SK-N-SH (cell line): ENCODE data around the gene CLIC1. TPM values are rescaled to one million over a fixed set of nuclear protein-coding genes. Genes with fewer than 3 reads are reported as not detected.

Experiments used
- CTCF ChIA-PET: fragments of 300-600, 350-600 bp; formaldehyde crosslinking; extraction: SDS; loops from one replicate; lab custom pipeline; 2021; lab: Yijun Ruan, JAX
- POLR2A ChIA-PET: fragments of 350-600 bp; sonication (Branson Sonifier 250); formaldehyde crosslinking; extraction: SDS; loops from one replicate; lab custom pipeline; 2020; ENCODE audit warnings: antibody characterized with exemption, inconsistent platforms; lab: Yijun Ruan, JAX
- DNase-seq: peaks from one replicate; pipeline ENCODE4 v3.0.0; 2012
- H2AFZ ChIP-seq: fragments of 200-600 bp; sonication (generic); 2 replicates; pipeline ENCODE4 v1.8.1; 2016; ENCODE audit warnings: antibody characterized with exemption, mild to moderate bottlenecking, low read depth
- H3F3A ChIP-seq: fragments of 200-600 bp; sonication (generic); replicated peaks from 2 replicates; pipeline ENCODE3; 2016; ENCODE audit warnings: antibody characterized with exemption, mild to moderate bottlenecking; ENCODE audit not compliant: insufficient read depth
- H3K27ac ChIP-seq, 2 experiments: fragments of 200-500 bp in 1 of 2; fragments of 200-600 bp in 1 of 2; sonication (Bioruptor generic) in 1 of 2; sonication (generic), shearing (Covaris generic) in 1 of 2; 2 replicates each; pipeline versions ENCODE4 v1.5.1 to v1.6.1; 2014 to 2016; ENCODE audit warnings: low read depth in 2 of 2, inconsistent platforms in 1 of 2, low read length in 1 of 2, mild to moderate bottlenecking in 1 of 2, mixed read lengths in 1 of 2
- H3K27me3 ChIP-seq: fragments of 200-600 bp; sonication (generic), shearing (Covaris generic); 2 replicates; pipeline ENCODE4 v1.6.1; 2016; ENCODE audit warnings: mixed run types; ENCODE audit not compliant: insufficient read depth
- H3K36me3 ChIP-seq, 2 experiments: fragments of 200-500 bp in 1 of 2; fragments of 200-600 bp in 1 of 2; sonication (Bioruptor generic) in 1 of 2; sonication (generic) in 1 of 2; replicated peaks in 1 of 2; 2 replicates each; pipeline versions ENCODE3 to v1.5.1; 2014 to 2016; ENCODE audit warnings: low read length in 1 of 2, mild to moderate bottlenecking in 1 of 2; ENCODE audit not compliant: insufficient read depth in 2 of 2, control insufficient read depth in 1 of 2
- H3K4me1 ChIP-seq, 2 experiments: fragments of 200-500 bp in 1 of 2; fragments of 200-600 bp in 1 of 2; sonication (Bioruptor generic) in 1 of 2; sonication (generic), shearing (Covaris generic) in 1 of 2; 2 replicates each; pipeline versions ENCODE4 v1.5.1 to v1.6.1; 2014 to 2016; ENCODE audit warnings: low read depth in 1 of 2, low read length in 1 of 2, mixed run types in 1 of 2; ENCODE audit not compliant: insufficient read depth in 2 of 2, control insufficient read depth in 1 of 2
- H3K4me2 ChIP-seq: fragments of 200-600 bp; sonication (generic), shearing (Covaris generic); 2 replicates; pipeline ENCODE4 v1.6.1; 2017; ENCODE audit warnings: mixed run types
- H3K4me3 ChIP-seq, 2 experiments: fragments of 200-500 bp in 1 of 2; fragments of 200-600 bp in 1 of 2; sonication (Bioruptor generic) in 1 of 2; sonication (generic), shearing (Covaris generic) in 1 of 2; 2 replicates each; pipeline versions ENCODE4 v1.5.1 to v1.8.1; 2014 to 2016; ENCODE audit warnings: low read depth in 2 of 2, inconsistent platforms in 1 of 2, low read length in 1 of 2, mild to moderate bottlenecking in 1 of 2, mixed read lengths in 1 of 2, moderate library complexity in 1 of 2
- H3K79me2 ChIP-seq: fragments of 200-600 bp; sonication (generic); 2 replicates; pipeline ENCODE4 v1.8.1; 2017; ENCODE audit warnings: mild to moderate bottlenecking; ENCODE audit not compliant: insufficient read depth
- H3K9ac ChIP-seq: fragments of 200-600 bp; sonication (generic); 2 replicates; pipeline ENCODE4 v1.6.1; 2017; ENCODE audit warnings: mixed run types
- H3K9me2 ChIP-seq: fragments of 200-600 bp; sonication (generic); 2 replicates; pipeline ENCODE4 v1.6.1; 2017; ENCODE audit warnings: mixed run types
- H3K9me3 ChIP-seq: fragments of 200-600 bp; sonication (generic); 2 replicates; pipeline ENCODE4 v1.6.1; 2017; ENCODE audit warnings: mixed run types, mild to moderate bottlenecking, moderate library complexity
- H4K20me1 ChIP-seq: fragments of 200-600 bp; sonication (generic); 2 replicates; pipeline ENCODE4 v1.6.1; 2017; ENCODE audit warnings: mild to moderate bottlenecking, mixed run types; ENCODE audit not compliant: insufficient read depth
- CHD2 ChIP-seq: fragments of 150-350 bp; IDR thresholded peaks from 2 replicates; pipeline ENCODE4 v1.6.1; 2018; ENCODE audit warnings: low read length; ENCODE audit not compliant: partially characterized antibody
- CTCF ChIP-seq: fragments of 200-600 bp; sonication (generic); IDR thresholded peaks from 2 replicates; pipeline ENCODE4 v1.6.1; 2017; ENCODE audit warnings: antibody characterized with exemption, mild to moderate bottlenecking, moderate library complexity
- ELF1 ChIP-seq: IDR thresholded peaks from 2 replicates; pipeline ENCODE4 v1.4.0; 2012
- EP300 ChIP-seq, 2 experiments: IDR thresholded peaks; 2 replicates each; pipeline versions ENCODE4 v1.4.0 to v1.6.1; 2012; ENCODE audit warnings: borderline replicate concordance in 1 of 2, low read depth in 1 of 2, low read length in 1 of 2
- EZH2phosphoT487 ChIP-seq: fragments of 200-600 bp; sonication (generic); IDR thresholded peaks from 2 replicates; pipeline ENCODE4 v1.6.1; 2017; ENCODE audit warnings: low read depth, mixed run types, mild to moderate bottlenecking, antibody characterized with exemption, moderate library complexity, borderline replicate concordance
- FOSL2 ChIP-seq: IDR thresholded peaks from 2 replicates; pipeline ENCODE4 v1.4.0; 2012; ENCODE audit warnings: low read depth, mild to moderate bottlenecking, moderate library complexity, borderline replicate concordance
- FOXJ3 ChIP-seq: sonication (generic); formaldehyde crosslinking; IDR thresholded peaks from 2 replicates; pipeline ENCODE4 v1.5.1; 2020; ENCODE audit warnings: mild to moderate bottlenecking, missing genetic modification reagents
- MXI1 ChIP-seq: IDR thresholded peaks from 2 replicates; pipeline ENCODE4 v1.6.1; 2012; ENCODE audit warnings: mild to moderate bottlenecking, low read depth, low read length, improper control_type of control experiment
- NRF1 ChIP-seq: IDR thresholded peaks from 2 replicates; pipeline ENCODE4 v1.6.1; 2012; ENCODE audit warnings: low read depth, mild to moderate bottlenecking, low read length
- PBX3 ChIP-seq: IDR thresholded peaks from 2 replicates; pipeline ENCODE4; 2012
- POLR2AphosphoS5 ChIP-seq: IDR thresholded peaks from 2 replicates; pipeline ENCODE4 v1.6.1; 2012; ENCODE audit warnings: low read depth, low read length
- REST ChIP-seq: IDR thresholded peaks from 2 replicates; pipeline ENCODE4 v1.6.1; 2012; ENCODE audit warnings: mild to moderate bottlenecking, low read depth, low read length, moderate library complexity
- SMC3 ChIP-seq: IDR thresholded peaks from 2 replicates; pipeline ENCODE4 v1.6.1; 2012; ENCODE audit warnings: low read depth, low read length, improper control_type of control experiment
- TAF1 ChIP-seq: IDR thresholded peaks from 2 replicates; pipeline ENCODE4 v1.6.1; 2012; ENCODE audit warnings: low read depth, mild to moderate bottlenecking, low read length, moderate library complexity, borderline replicate concordance
- TCF12 ChIP-seq: IDR thresholded peaks from 2 replicates; pipeline ENCODE4 v1.4.0; 2012
- TEAD4 ChIP-seq: IDR thresholded peaks from 2 replicates; pipeline ENCODE4 v1.4.0; 2012; ENCODE audit warnings: mild to moderate bottlenecking, borderline replicate concordance; ENCODE audit not compliant: insufficient read depth
- USF2 ChIP-seq: fragments of 150-350 bp; IDR thresholded peaks from 2 replicates; pipeline ENCODE4 v1.6.1; 2017; ENCODE audit warnings: antibody characterized with exemption, low read length, low read depth, borderline replicate concordance
- YY1 ChIP-seq: IDR thresholded peaks from 2 replicates; pipeline ENCODE4 v1.4.0; 2012; ENCODE audit warnings: low read depth, mild to moderate bottlenecking
- WGBS: methylation state at CpG from one replicate; pipeline ENCODE4 v1.1.6; 2017; ENCODE audit warnings: low lambda C conversion rate; 5-methylcytosine and 5-hydroxymethylcytosine counted together
- polyA plus RNA-seq, 3 experiments: library from polyadenylated mRNA; depleted of rRNA; stranded (reverse); fragments of >200 nt; gene quantifications; 2 replicates each; pipeline ENCODE4 v1.2.3, GENCODE V29; 2012

Gene CLIC1
- polyA plus RNA-seq, 1 of the 3 experiments (the other 2 are of a cell fraction), result 520 TPM

GRCh38 chr6:31733734-31734133, 2.6 kb downstream of the CLIC1 start:
- Histone ChIP-seq H3K36me3 (peaks cover 26 to 39% of the 10 kb centered on the region in 2 experiments), H3K79me2 (peaks cover 69% of the 10 kb centered on the region), H4K20me1 (peaks cover 26% of the 10 kb centered on the region), H3K4me1 (peaks cover 25 to 38% of the 10 kb centered on the region in 2 experiments; a peak in 3 of 4 replicates), H3K27me3 (no peaks in the 10 kb centered on the region), H2AFZ (no peak overlapping the region), H3K9ac (peak overlapping the region; percentile 97; the same call in 1 of the 2 replicates), H3K4me3 (peak overlapping the region in 1 of 2 experiments; percentile 86; a peak in 1 of 4 replicates), H3F3A (peaks cover 65% of the 10 kb centered on the region), H3K9me2 (no peaks in the 10 kb centered on the region), H3K9me3 (no peaks in the 10 kb centered on the region), H3K27ac (peak overlapping the region in 1 of 2 experiments; percentile 88; a peak in 2 of 4 replicates), H3K4me2 (peak overlapping the region; percentile 99)
- ChIA-PET POLR2A (no interaction called here), CTCF (interaction anchor here (0.7 to 7.3 kb wide), 2 partner anchors 97 to 188 kb away, joined by 3 to 45 read pairs; partner anchors contain the start of gene ATP6V1G2)
- WGBS, result 94% methylated on average over 4 of the region's 4 CpGs
- no peak for DNase-seq
- no peak for TF ChIP-seq EZH2phosphoT487
- no peak for TF ChIP-seq USF2
- TF ChIP-seq TAF1, result no peak
- TF ChIP-seq, all 33 proteins: peak for 0

GRCh38 chr6:31732029-31732428, 4.3 kb downstream of the CLIC1 start:
- 94% methylated on average over 3 of the region's 3 CpGs for WGBS
- ChIA-PET CTCF (interaction anchor here (1.3 to 7.3 kb wide), 3 partner anchors 8 to 99 kb away, joined by 3 to 45 read pairs (median 39); partner anchors contain the start of gene MSH5), POLR2A (no interaction called here)
- Histone ChIP-seq H3K4me2 (peak overlapping the region; percentile 21; the same call in 1 of the 2 replicates), H3K4me3 (no peak overlapping the region), H2AFZ (no peak overlapping the region), H4K20me1 (peaks cover 27% of the 10 kb centered on the region), H3F3A (peaks cover 51% of the 10 kb centered on the region), H3K27me3 (no peaks in the 10 kb centered on the region), H3K79me2 (peaks cover 71% of the 10 kb centered on the region), H3K9ac (no peak overlapping the region), H3K27ac (peak overlapping the region in 1 of 2 experiments; percentile 94; a peak in 2 of 4 replicates), H3K9me2 (no peaks in the 10 kb centered on the region), H3K9me3 (no peaks in the 10 kb centered on the region), H3K36me3 (peaks cover 37 to 53% of the 10 kb centered on the region in 2 experiments), H3K4me1 (peaks cover 26 to 28% of the 10 kb centered on the region in 2 experiments; a peak in 3 of 4 replicates)
- no peak for DNase-seq
- TF ChIP-seq CTCF, result no peak
- TF ChIP-seq PBX3, result no peak
- no peak for TF ChIP-seq CHD2
- TF ChIP-seq MXI1, result no peak
- TF ChIP-seq EP300 (IDR thresholded peaks at IDR 0.05; ENCODE audit: borderline replicate concordance in 1 of 2, low read depth in 1 of 2, low read length in 1 of 2), result no peak
- no peak for TF ChIP-seq REST
- TF ChIP-seq ELF1, result no peak
- no peak for TF ChIP-seq EZH2phosphoT487
- no peak for TF ChIP-seq NRF1
- no peak for TF ChIP-seq SMC3
- TF ChIP-seq USF2, result no peak
- TF ChIP-seq FOSL2, result no peak
- TF ChIP-seq FOXJ3 (CRISPR knock-in tag), result no peak
- no peak for TF ChIP-seq TCF12
- no peak for TF ChIP-seq POLR2AphosphoS5
- TF ChIP-seq TEAD4, result no peak
- TF ChIP-seq YY1, result no peak
